ENCODE measurements around the gene RWDD4.

GRCh38 chr4:183638436-183638835 lies 20.5 kb downstream of the RWDD4 start:
- TF ChIP-seq, protein P1, sequence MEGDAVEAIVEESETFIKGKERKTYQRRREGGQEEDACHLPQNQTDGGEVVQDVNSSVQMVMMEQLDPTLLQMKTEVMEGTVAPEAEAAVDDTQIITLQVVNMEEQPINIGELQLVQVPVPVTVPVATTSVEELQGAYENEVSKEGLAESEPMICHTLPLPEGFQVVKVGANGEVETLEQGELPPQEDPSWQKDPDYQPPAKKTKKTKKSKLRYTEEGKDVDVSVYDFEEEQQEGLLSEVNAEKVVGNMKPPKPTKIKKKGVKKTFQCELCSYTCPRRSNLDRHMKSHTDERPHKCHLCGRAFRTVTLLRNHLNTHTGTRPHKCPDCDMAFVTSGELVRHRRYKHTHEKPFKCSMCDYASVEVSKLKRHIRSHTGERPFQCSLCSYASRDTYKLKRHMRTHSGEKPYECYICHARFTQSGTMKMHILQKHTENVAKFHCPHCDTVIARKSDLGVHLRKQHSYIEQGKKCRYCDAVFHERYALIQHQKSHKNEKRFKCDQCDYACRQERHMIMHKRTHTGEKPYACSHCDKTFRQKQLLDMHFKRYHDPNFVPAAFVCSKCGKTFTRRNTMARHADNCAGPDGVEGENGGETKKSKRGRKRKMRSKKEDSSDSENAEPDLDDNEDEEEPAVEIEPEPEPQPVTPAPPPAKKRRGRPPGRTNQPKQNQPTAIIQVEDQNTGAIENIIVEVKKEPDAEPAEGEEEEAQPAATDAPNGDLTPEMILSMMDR (IDR thresholded peaks at IDR 0.05; ENCODE audit: poor library complexity) = no peak
- TF ChIP-seq EZH2 (IDR thresholded peaks at IDR 0.05; ENCODE audit: borderline replicate concordance) (no peak), EZH2phosphoT487 (IDR thresholded peaks at IDR 0.05; ENCODE audit: low read depth, severe bottlenecking, unreplicated experiment) (no peak)
